A549 (cell line): Measurements from ENCODE around the gene NDUFAF3.

ENCODE experiments used
- CTCF ChIP-seq: fragments of >200 bp; sonication (Bioruptor Twin); formaldehyde crosslinking; IDR thresholded peaks from 3 replicates; pipeline ENCODE4 v1.5.1; 2016
- E2F6 ChIP-seq: IDR thresholded peaks from 2 replicates; pipeline ENCODE4 v1.6.1; 2012; ENCODE audit warnings: low read depth, borderline replicate concordance
- SMC3 ChIP-seq: fragments of >200 bp; sonication (Bioruptor Twin); formaldehyde crosslinking; IDR thresholded peaks from 3 replicates; pipeline ENCODE4 v1.6.1; 2018; ENCODE audit warnings: inconsistent platforms

- TF ChIP-seq CTCF (no peak), E2F6 (no peak), SMC3 (no peak)
These were observed 38.8 kb upstream of the NDUFAF3 start for GRCh38 chr3:48983096-48983495.
